Gastrocnemius medialis (tissue), 4 donors: ENCODE measurements around the gene CACNA1B. TPM values are rescaled to one million over a fixed set of nuclear protein-coding genes. Genes with fewer than 3 reads are reported as not detected.

Experiments used
- ATAC-seq, 2 donors: fragments of 150-250 bp; one replicate each; pipeline ENCODE4 v1.9.1; 2016
- DNase-seq, 2 donors: peaks; one replicate each; pipeline ENCODE4 v3.0.0-alpha.2; 2019
- H3K27ac ChIP-seq, 4 donors: fragments of 200-600 bp; sonication (generic); 1 replicate in 1 of 4; 2 replicates in 3 of 4; pipeline ENCODE4 v1.5.1; 2016 to 2018; ENCODE audit warnings: mild to moderate bottlenecking in 2 of 4, moderate library complexity in 1 of 4
- H3K27me3 ChIP-seq, 3 donors: fragments of 200-600 bp; sonication (generic) in 2 of 3; 1 replicate in 1 of 3; 2 replicates in 2 of 3; pipeline versions ENCODE4 v1.5.1 to v1.6.0; 2016 to 2019; ENCODE audit warnings: mild to moderate bottlenecking in 1 of 3, moderate library complexity in 1 of 3
- H3K36me3 ChIP-seq, 2 donors: fragments of 200-600 bp; sonication (generic) in 1 of 2; one replicate each; pipeline ENCODE4 v1.5.1; 2017 to 2018
- H3K4me1 ChIP-seq, 2 donors: fragments of 200-600 bp; sonication (generic) in 1 of 2; one replicate each; pipeline ENCODE4 v1.5.1; 2016 to 2017; ENCODE audit warnings: mild to moderate bottlenecking in 2 of 2
- H3K4me3 ChIP-seq, 4 donors: fragments of 200-600 bp; sonication (generic) in 3 of 4; 1 replicate in 1 of 4; 2 replicates in 3 of 4; pipeline ENCODE4 v1.5.1; 2016 to 2019; ENCODE audit warnings: mild to moderate bottlenecking in 2 of 4
- H3K9me3 ChIP-seq, 3 donors: fragments of 200-600 bp; sonication (generic) in 2 of 3; 1 replicate in 1 of 3; 2 replicates in 2 of 3; pipeline ENCODE4 v1.5.1; 2016 to 2019
- POLR2A ChIP-seq, 2 donors: fragments of 450-650 bp; IDR thresholded peaks; one replicate each; pipeline ENCODE4 v1.6.1; 2017; ENCODE audit warnings: antibody characterized with exemption in 2 of 2, mild to moderate bottlenecking in 2 of 2, moderate library complexity in 2 of 2
- in situ Hi-C, 4 donors: fragments of 200-750 bp; cut with MboI; loops; one replicate each; pipeline versions ENCODE4 v1.15.0 to v1.8.0; 2017; ENCODE audit warnings: low sequenced_read_pairs in 4 of 4
- intact Hi-C: fragments of 100-400 bp; cut with DNase I; formaldehyde crosslinking; loops from one replicate; pipeline ENCODE4 v1.15.1; 2023; ENCODE audit warnings: low total_unique reads
- total RNA-seq, 4 donors: library from RNA; depleted of rRNA; stranded (reverse); fragments of >200 nt; gene quantifications; one replicate each; pipeline versions ENCODE4 v1.1.0 to v1.2.3, GENCODE V29; 2016
- TF ChIP-seq, protein P1 (sequence below), 5 experiments: fragments of 450-650 bp in 3 of 5; fragments of 200-600 bp in 2 of 5; sonication (generic) in 2 of 5; IDR thresholded peaks in 4 of 5; conservative IDR thresholded peaks in 1 of 5; 1 replicate in 4 of 5; 2 replicates in 1 of 5; pipeline ENCODE4 v1.5.1; 2016 to 2019; ENCODE audit warnings: antibody characterized with exemption in 5 of 5, mild to moderate bottlenecking in 3 of 5, moderate library complexity in 3 of 5

The CACNA1B gene
- total RNA-seq, 4 donors from 2014 or later = 0.07 TPM; not detected in 3

DNA sequence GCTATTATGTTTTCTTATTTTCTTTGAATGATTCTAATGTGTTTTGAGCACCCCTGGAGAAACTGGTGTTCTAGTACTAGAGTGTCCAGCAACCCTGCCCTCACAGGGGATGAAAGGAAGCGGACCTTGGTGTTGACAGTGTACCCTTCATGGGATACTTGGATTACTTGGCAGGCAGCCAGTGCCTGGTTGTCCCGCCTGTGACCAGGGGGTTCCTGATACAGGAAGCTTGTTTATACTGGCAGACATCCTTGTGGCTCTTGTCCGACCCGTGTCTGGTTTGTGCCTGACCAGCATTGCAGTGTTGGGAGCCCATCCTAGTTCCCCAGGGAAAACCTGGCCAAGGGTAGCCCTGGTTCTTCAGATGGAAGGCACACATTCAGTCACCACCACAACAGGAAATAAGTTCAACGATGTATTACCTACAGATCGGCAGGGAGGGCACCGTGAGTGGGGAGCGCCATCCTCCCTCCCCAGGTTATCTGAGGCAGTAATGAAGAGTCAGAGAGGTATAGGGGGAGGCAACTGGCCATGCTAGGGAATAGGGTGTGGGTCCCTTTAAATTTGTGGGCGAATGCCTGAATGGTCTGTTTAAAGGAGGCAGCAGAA lies 47.3 kb downstream of the CACNA1B start:
- Histone ChIP-seq H3K27ac (no peak overlapping the region), H3K4me3 (no peak overlapping the region), H3K4me1 (no peaks in the 10 kb centered on the region), H3K36me3 (no peaks in the 10 kb centered on the region), H3K27me3 (peaks cover 0 to 6% (median 0%) of the 10 kb centered on the region in 3 donors), H3K9me3 (no peaks in the 10 kb centered on the region)
- intact Hi-C loops = no loop called here
- no peak for ATAC-seq
- in situ Hi-C loops = no loop called here
- no peak for TF ChIP-seq POLR2A (IDR thresholded peaks at IDR 0.05)
- TF ChIP-seq, protein P1, sequence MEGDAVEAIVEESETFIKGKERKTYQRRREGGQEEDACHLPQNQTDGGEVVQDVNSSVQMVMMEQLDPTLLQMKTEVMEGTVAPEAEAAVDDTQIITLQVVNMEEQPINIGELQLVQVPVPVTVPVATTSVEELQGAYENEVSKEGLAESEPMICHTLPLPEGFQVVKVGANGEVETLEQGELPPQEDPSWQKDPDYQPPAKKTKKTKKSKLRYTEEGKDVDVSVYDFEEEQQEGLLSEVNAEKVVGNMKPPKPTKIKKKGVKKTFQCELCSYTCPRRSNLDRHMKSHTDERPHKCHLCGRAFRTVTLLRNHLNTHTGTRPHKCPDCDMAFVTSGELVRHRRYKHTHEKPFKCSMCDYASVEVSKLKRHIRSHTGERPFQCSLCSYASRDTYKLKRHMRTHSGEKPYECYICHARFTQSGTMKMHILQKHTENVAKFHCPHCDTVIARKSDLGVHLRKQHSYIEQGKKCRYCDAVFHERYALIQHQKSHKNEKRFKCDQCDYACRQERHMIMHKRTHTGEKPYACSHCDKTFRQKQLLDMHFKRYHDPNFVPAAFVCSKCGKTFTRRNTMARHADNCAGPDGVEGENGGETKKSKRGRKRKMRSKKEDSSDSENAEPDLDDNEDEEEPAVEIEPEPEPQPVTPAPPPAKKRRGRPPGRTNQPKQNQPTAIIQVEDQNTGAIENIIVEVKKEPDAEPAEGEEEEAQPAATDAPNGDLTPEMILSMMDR (IDR thresholded peaks at IDR 0.05 in 4 of 5, conservative IDR thresholded peaks at IDR 0.05 in 1 of 5) = no peak
- no peak for DNase-seq

DNA sequence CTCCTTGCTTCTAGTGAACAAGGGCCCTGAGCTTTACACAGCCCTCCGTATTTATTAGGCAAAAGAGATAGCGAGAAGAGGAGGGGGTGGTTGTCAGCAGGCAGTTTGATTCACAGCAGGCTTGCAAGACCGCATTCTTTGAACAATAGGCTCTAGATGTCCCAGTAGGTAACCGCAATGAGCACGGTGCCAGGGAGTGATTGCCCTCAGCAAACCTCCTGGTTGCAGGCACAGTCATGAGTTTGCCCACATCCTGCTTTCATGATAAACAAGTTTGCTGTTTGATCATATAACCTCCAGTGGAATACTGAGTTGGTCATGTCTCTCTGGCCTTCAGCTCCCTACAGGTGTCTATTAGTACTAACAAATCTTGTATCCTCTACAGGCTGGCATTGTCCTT lies 66.1 kb downstream of the CACNA1B start:
- DNase-seq = no peak
- Histone ChIP-seq H3K4me3 (no peak overlapping the region), H3K36me3 (no peaks in the 10 kb centered on the region), H3K27me3 (no peaks in the 10 kb centered on the region), H3K4me1 (no peaks in the 10 kb centered on the region), H3K9me3 (no peaks in the 10 kb centered on the region), H3K27ac (no peak overlapping the region)
- in situ Hi-C loops = no loop called here
- ATAC-seq = no peak
- intact Hi-C loops = no loop called here
- no peak for TF ChIP-seq POLR2A (IDR thresholded peaks at IDR 0.05)

DNA sequence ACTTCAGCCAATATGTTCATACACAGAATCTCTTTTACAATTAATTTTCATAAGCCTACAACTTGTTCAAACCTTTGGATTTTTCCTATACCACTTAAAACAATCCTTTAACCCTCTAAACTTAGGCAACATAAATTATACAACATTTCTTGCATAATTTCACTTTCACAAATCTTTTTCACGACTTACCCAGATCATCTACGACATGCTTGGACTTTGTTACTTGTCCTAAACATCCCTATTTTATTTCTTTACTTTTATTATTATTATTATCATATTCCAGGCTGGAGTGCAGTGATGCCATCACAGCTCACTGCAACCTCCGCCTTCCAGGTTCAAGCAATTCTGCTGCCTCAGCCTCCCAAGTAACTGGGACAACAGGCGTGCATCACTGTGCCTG lies 68.0 kb downstream of the CACNA1B start:
- in situ Hi-C loops = no loop called here
- peaks cover 0 to 3% (median 0%) of the 10 kb centered on the region in 3 donors for H3K27me3 ChIP-seq
- H3K4me1 ChIP-seq = no peaks in the 10 kb centered on the region
- no peak for TF ChIP-seq POLR2A (IDR thresholded peaks at IDR 0.05)
- TF ChIP-seq, protein P1 (IDR thresholded peaks at IDR 0.05 in 4 of 5, conservative IDR thresholded peaks at IDR 0.05 in 1 of 5) = no peak
- no peaks in the 10 kb centered on the region for H3K9me3 ChIP-seq
- no peak overlapping the region for H3K27ac ChIP-seq
- no peak for ATAC-seq
- intact Hi-C loops = no loop called here
- no peak for DNase-seq
- H3K4me3 ChIP-seq = no peak overlapping the region
- H3K36me3 ChIP-seq = no peaks in the 10 kb centered on the region

DNA sequence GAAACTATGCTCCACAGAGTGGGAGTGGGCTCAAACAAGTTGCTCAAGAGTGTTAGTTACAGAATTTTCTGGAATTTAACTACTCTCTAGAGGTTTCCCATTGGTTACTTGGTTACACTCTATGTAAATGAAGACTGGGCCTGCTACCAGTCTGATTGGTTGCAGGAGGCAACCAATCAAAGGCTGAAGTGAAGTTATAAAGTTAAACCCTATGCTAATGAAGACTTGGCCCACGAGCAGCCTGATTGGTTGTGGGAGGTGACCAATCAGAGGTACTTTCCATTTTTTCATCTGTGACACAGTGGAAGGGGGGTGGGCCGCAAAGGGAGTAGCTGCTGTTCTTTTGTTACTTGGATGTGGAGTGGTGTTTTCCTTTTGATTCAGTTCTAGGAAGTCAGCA lies 69.4 kb downstream of the CACNA1B start:
- Histone ChIP-seq H3K4me3 (no peak overlapping the region), H3K27me3 (peaks cover 0 to 3% (median 0%) of the 10 kb centered on the region in 3 donors), H3K36me3 (no peaks in the 10 kb centered on the region), H3K4me1 (no peaks in the 10 kb centered on the region), H3K27ac (no peak overlapping the region), H3K9me3 (no peaks in the 10 kb centered on the region)
- DNase-seq (no peak), ATAC-seq (no peak)
- TF ChIP-seq, protein P1 (IDR thresholded peaks at IDR 0.05 in 4 of 5, conservative IDR thresholded peaks at IDR 0.05 in 1 of 5) = no peak
- no peak for TF ChIP-seq POLR2A (IDR thresholded peaks at IDR 0.05)
- in situ Hi-C loops (no loop called here), intact Hi-C loops (no loop called here)

DNA sequence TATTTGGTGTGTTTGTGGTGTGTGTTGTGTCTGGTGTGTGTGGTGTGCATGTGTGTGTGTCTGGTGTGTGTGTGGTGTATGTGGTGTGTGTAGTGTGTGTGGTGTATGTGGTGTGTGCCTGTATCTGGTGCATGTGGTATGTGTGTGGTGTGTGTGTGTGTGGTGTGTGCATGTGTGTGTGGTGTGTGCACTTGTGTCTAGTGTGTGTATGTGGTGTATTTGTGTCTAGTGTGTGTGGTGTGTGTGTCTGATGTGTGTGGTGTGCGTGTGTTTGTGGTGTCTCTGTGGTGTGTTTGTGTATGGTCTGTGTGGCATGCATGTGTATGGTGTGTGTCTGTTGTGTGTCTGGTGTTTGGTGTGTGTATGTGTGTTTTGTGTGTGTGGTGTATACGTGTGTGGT lies 71.1 kb downstream of the CACNA1B start:
- Histone ChIP-seq H3K27me3 (peaks cover 0 to 3% (median 0%) of the 10 kb centered on the region in 3 donors), H3K4me1 (no peaks in the 10 kb centered on the region), H3K4me3 (no peak overlapping the region), H3K9me3 (no peaks in the 10 kb centered on the region), H3K36me3 (no peaks in the 10 kb centered on the region), H3K27ac (no peak overlapping the region)
- in situ Hi-C loops = no loop called here
- intact Hi-C loops = no loop called here
- no peak for ATAC-seq
- DNase-seq = no peak
- TF ChIP-seq, protein P1 (IDR thresholded peaks at IDR 0.05 in 4 of 5, conservative IDR thresholded peaks at IDR 0.05 in 1 of 5) = no peak
- TF ChIP-seq POLR2A (IDR thresholded peaks at IDR 0.05) = no peak
